ENCODE measurements around the gene MPP3. TPM values are rescaled to one million over a fixed set of nuclear protein-coding genes. Genes with fewer than 3 reads are reported as not detected.
"Not testable (repeated sequence)": the region's sequence is repeated elsewhere in the genome, so short reads cannot be mapped to it uniquely, and the experiment has no call there.

The MPP3 gene
- total RNA-seq, 4 donors from 2014 or later: 6.8 to 10.7 (median 7.5) TPM

DNA sequence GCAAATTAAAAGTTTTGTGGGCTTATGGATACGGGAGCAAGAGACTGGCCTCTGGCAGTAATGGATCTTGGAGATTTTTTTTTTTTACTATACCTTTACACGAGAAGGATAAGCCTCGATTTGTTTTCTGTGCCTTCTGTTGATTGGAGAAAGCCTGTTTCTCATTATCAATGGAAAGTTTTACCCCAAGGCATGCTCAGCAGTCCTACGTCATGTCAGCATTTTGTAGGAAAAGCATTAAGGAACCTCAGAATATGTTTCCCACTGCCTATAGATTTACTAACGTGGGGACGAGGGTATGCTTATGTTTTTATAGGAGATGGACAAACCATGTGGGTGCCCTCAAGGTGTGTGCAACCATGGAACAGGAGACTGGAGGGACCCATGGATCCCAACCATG, 40.9 kb upstream of the MPP3 start:
- Histone ChIP-seq H3K27me3 (no peaks in the 10 kb centered on the region), H3K4me3 (no peak overlapping the region), H3K4me1 (peaks cover 6 to 33% (median 25%) of the 10 kb centered on the region in 4 donors), H3K9me3 (no peaks in the 10 kb centered on the region), H3K36me3 (no peaks in the 10 kb centered on the region), H3K27ac (peak overlapping the region; percentile 66 to 85 (median 76))
- in situ Hi-C loops (cut with MboI; ENCODE audit: low pct_ligation_motif_present in 1 of 4, low pct_unique_long_range_greater_than_20kb in 1 of 4, low sequenced_read_pairs in 3 of 4) (no loop called here), intact Hi-C loops (cut with DNase I; ENCODE audit: low total_unique reads) (no loop called here)
- 63 to 70% methylated on average over 4 to 6 of the region's 6 CpGs for WGBS, 2 donors (ENCODE audit: low coverage in 1 of 2)
- no peak for DNase-seq
- TF ChIP-seq POLR2A (IDR thresholded peaks at IDR 0.05) (no peak), EP300 (IDR thresholded peaks at IDR 0.05; ENCODE audit: low read depth) (no peak), POLR2AphosphoS5 (IDR thresholded peaks at IDR 0.05) (no peak)
- TF ChIP-seq, protein P1, sequence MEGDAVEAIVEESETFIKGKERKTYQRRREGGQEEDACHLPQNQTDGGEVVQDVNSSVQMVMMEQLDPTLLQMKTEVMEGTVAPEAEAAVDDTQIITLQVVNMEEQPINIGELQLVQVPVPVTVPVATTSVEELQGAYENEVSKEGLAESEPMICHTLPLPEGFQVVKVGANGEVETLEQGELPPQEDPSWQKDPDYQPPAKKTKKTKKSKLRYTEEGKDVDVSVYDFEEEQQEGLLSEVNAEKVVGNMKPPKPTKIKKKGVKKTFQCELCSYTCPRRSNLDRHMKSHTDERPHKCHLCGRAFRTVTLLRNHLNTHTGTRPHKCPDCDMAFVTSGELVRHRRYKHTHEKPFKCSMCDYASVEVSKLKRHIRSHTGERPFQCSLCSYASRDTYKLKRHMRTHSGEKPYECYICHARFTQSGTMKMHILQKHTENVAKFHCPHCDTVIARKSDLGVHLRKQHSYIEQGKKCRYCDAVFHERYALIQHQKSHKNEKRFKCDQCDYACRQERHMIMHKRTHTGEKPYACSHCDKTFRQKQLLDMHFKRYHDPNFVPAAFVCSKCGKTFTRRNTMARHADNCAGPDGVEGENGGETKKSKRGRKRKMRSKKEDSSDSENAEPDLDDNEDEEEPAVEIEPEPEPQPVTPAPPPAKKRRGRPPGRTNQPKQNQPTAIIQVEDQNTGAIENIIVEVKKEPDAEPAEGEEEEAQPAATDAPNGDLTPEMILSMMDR (IDR thresholded peaks at IDR 0.05): no peak

DNA sequence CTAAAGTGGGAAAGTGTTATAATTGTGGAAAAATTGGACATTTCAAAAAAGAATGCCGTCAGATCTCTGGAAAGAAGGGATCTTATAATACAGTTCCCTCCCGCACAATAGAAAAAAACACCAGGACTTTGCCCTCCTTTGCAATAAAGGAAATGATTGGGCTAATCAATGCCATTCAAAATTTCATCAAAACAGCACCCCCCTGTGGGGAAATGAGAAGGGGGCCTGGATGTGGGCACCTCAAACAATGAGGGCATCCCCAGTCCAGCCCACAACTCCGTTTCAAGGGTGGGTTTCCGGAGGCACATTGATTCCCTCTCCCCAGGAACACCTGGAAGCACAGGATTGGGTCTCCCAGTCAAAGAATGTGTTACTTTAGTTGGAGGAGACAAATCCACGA, 40.1 kb upstream of the MPP3 start:
- Histone ChIP-seq H3K27ac (peak overlapping the region; percentile 66 to 85 (median 76)), H3K9me3 (no peaks in the 10 kb centered on the region), H3K4me3 (peak overlapping the region in 1 of 4 donors; percentile 40), H3K36me3 (no peaks in the 10 kb centered on the region), H3K27me3 (no peaks in the 10 kb centered on the region), H3K4me1 (peaks cover 3 to 31% (median 21%) of the 10 kb centered on the region in 4 donors)
- in situ Hi-C loops (cut with MboI; ENCODE audit: low pct_ligation_motif_present in 1 of 4, low pct_unique_long_range_greater_than_20kb in 1 of 4, low sequenced_read_pairs in 3 of 4): no loop called here
- DNase-seq: no peak
- no peak for TF ChIP-seq EP300 (IDR thresholded peaks at IDR 0.05; ENCODE audit: low read depth)
- TF ChIP-seq, protein P1 (IDR thresholded peaks at IDR 0.05): peak in 3 of 5 experiments; percentile 16 to 50 (median 37)
- intact Hi-C loops (cut with DNase I; ENCODE audit: low total_unique reads): no loop called here
- 42 to 49% methylated on average over 2 to 5 of the region's 5 CpGs for WGBS, 2 donors (ENCODE audit: low coverage in 1 of 2)

DNA sequence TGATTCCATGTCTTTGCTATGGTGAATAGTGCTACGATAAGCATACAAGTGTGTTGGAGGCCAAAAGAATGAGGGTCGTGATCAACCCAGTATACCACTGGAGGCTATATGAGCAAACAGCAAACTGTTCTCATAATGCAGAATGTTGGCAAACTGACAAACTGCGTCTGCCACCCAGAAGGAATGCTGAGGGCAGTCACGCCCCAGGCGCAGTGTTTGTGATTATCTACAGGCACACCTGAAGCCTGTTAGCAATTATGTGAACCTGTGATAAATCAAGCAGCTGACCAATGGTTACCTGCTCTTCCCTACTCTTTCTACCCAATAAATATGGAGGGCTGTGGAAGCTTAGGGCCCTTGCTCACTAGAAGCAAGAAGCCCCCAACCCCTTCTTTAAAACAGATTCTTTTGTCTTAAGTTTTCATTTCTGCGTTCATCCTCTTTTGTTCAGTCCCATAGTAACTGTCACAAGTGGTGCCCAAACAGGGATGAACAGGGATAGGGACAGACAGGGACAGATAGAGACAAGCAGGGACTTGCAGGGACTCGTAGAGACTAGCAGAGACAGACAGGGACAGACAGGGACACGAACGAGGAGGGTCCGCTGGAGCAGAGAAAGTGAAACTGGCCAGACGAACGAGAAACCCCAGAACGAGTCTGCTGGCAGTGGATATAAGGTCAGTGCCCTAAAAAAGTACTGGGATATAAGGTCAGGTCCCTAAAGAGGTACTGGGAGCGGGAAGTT, 39.2 kb upstream of the MPP3 start:
- Histone ChIP-seq H3K27ac (peak overlapping the region; percentile 66 to 85 (median 75)), H3K9me3 (no peaks in the 10 kb centered on the region), H3K36me3 (no peaks in the 10 kb centered on the region), H3K4me1 (peaks cover 3 to 31% (median 21%) of the 10 kb centered on the region in 4 donors), H3K27me3 (peaks cover 1% of the 10 kb centered on the region), H3K4me3 (peak overlapping the region in 3 of 4 donors; percentile 1 to 40 (median 13))
- DNase-seq: peak; percentile 82
- peak; percentile 18 for TF ChIP-seq POLR2A (IDR thresholded peaks at IDR 0.05)
- TF ChIP-seq, protein P1 (IDR thresholded peaks at IDR 0.05): no peak
- TF ChIP-seq POLR2AphosphoS5 (IDR thresholded peaks at IDR 0.05): peak in 2 of 3 donors; percentile 29 to 69
- intact Hi-C loops (cut with DNase I; ENCODE audit: low total_unique reads): loop anchor here (1.0 kb wide), 1 partner anchor 9 kb away; no protein-coding TSS in a partner anchor
- in situ Hi-C loops (cut with MboI; ENCODE audit: low pct_ligation_motif_present in 1 of 4, low pct_unique_long_range_greater_than_20kb in 1 of 4, low sequenced_read_pairs in 3 of 4): no loop called here
- 40 to 54% methylated on average over 8 to 14 of the region's 14 CpGs for WGBS, 2 donors (ENCODE audit: low coverage in 1 of 2)

DNA sequence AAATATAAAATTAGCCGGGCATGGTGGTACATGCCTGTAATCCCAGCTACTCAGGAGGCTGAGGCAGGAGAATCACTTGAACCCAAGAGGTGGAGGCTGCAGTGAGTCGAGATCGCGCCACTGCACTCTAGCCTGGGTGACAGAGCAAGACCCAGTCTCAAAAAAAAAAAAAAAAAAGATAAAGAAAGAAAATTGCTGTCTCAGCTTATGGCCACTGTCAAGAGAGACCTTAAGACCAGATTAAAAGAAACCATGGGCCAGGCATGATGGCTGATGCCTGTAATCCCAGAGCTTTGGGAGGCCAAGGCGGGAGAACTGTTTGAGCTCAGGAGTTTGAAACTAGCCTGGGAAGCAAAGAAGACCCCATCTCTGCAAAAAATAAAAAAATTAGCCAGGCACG, 36.1 kb upstream of the MPP3 start:
- H3K4me3 ChIP-seq; DNase-seq; H3K27me3 ChIP-seq; in situ Hi-C loops (cut with MboI; ENCODE audit: low pct_ligation_motif_present in 1 of 4, low pct_unique_long_range_greater_than_20kb in 1 of 4, low sequenced_read_pairs in 3 of 4); intact Hi-C loops (cut with DNase I; ENCODE audit: low total_unique reads); H3K9me3 ChIP-seq; H3K36me3 ChIP-seq; H3K27ac ChIP-seq: not testable (repeated sequence)
- H3K4me1 ChIP-seq: peaks cover 3 to 21% (median 15%) of the 10 kb centered on the region in 4 donors
- WGBS, 2 donors (ENCODE audit: low coverage in 1 of 2): 72 to 94% methylated on average over 2 to 6 of the region's 6 CpGs
